LNCAP (cell line): ENCODE data around the gene TMEM39A.

Experiments
- TF ChIP-seq, protein P1 (sequence below): fragments of 450-650 bp; IDR thresholded peaks from 2 replicates; pipeline ENCODE4 v1.5.1; 2017; ENCODE audit warnings: mild to moderate bottlenecking

Gene TMEM39A

DNA sequence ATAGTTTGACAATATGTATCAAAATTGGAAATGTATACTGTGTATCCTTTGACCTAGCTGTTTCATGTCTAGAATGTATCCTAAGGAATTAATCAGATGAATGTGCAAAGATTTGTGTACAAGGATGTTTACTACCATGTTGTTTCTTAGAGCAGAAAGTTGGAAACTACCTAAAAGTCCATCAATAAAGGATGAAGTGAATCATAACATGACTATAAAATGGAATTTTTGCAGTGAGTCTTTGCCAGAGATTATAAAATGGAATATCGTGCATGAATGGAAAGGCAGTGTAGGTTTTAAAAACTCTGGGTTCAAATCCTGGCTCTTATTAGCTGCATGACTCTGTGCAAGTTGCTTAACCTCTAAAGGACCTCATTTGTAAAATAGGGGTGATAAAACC is 19.7 kb upstream of the TMEM39A start:
- TF ChIP-seq, protein P1, sequence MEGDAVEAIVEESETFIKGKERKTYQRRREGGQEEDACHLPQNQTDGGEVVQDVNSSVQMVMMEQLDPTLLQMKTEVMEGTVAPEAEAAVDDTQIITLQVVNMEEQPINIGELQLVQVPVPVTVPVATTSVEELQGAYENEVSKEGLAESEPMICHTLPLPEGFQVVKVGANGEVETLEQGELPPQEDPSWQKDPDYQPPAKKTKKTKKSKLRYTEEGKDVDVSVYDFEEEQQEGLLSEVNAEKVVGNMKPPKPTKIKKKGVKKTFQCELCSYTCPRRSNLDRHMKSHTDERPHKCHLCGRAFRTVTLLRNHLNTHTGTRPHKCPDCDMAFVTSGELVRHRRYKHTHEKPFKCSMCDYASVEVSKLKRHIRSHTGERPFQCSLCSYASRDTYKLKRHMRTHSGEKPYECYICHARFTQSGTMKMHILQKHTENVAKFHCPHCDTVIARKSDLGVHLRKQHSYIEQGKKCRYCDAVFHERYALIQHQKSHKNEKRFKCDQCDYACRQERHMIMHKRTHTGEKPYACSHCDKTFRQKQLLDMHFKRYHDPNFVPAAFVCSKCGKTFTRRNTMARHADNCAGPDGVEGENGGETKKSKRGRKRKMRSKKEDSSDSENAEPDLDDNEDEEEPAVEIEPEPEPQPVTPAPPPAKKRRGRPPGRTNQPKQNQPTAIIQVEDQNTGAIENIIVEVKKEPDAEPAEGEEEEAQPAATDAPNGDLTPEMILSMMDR, result no peak

DNA sequence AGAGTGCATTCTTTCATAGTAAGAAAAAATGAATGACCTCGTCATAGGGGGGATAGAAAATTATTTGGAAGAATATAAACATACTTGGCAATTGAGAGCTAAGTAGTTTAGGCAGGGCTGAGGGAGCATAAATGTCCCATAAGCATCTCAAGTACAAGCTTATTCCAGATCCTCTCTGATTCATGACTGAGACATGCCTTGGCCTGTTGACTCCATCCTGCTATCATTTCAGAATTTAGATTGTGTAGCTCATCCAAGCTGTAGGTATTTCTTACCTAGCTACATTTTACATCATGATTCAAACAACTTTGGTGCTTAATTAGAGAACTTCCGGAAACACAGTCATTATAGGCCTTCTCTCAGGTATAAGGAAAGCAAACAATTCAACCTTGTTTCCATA is 17.7 kb upstream of the TMEM39A start:
- TF ChIP-seq, protein P1, result no peak

- TF ChIP-seq, protein P1, result no peak
These were observed 7.5 kb upstream of the TMEM39A start for GRCh38 chr3:119470866-119471265.

GRCh38 chr3:119469418-119470189 is 6.2 kb upstream of the TMEM39A start:
- TF ChIP-seq, protein P1, result no peak

DNA sequence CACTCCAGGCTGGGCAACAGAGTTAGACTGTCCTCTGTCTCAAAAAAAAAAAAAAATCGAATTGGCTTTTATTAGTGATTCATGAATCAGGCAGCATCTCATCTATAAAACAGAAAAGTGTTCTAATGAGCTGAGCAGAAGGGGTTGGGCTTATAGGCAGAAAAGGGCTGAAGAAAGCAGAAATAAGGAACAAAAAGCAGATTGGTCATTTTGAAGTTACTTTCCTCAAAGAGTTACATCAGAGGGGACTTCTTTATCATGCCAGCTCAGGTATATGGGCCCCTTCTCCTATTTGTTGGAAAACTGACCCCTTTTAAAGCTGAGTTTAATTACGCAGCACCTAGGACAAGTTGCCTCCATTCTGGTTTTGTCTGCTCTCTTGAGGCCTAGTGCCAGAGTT is 4.6 kb upstream of the TMEM39A start:
- TF ChIP-seq, protein P1, result no peak

DNA sequence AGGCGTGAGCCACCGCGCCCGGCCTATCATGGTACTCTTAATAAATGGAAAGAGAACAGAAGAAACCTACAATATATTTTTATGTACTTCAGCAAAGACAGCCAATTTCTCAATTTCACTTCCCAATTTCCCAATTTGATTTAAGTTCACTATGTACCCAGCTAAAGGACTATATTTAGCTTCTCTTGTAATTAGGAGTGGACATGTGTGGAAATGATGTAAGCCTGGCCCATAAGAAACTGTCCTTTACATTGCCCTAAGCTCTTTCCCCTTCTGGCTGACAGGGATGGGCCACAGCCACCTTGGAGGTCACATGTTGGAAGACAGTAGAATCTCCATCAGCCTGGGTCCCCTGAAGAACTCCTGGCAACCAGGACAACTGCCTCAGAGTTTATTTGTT is 6.2 kb downstream of the TMEM39A start:
- TF ChIP-seq, protein P1, result no peak

- TF ChIP-seq, protein P1, result no peak
These were observed 6.9 kb downstream of the TMEM39A start for GRCh38 chr3:119456469-119456868.

- TF ChIP-seq, protein P1, result no peak
These were observed 9.6 kb downstream of the TMEM39A start for GRCh38 chr3:119453822-119454221.
